Gastroesophageal sphincter (tissue), 4 donors: ENCODE data around the gene RCSD1. TPM values are rescaled to one million over a fixed set of nuclear protein-coding genes. Genes with fewer than 3 reads are reported as not detected.

Source experiments
- ATAC-seq: fragments of 150-250 bp; one replicate; pipeline ENCODE4 v1.9.1; 2016; ENCODE audit warnings: mild to moderate bottlenecking, moderate library complexity
- H3K27ac ChIP-seq, 4 donors: fragments of 200-600 bp; sonication (generic) in 3 of 4; 1 replicate in 3 of 4; 2 replicates in 1 of 4; pipeline ENCODE4 v1.5.1; 2016 to 2019
- H3K27me3 ChIP-seq: fragments of 200-600 bp; sonication (generic); one replicate; pipeline ENCODE4 v1.5.1; 2019
- H3K36me3 ChIP-seq, 2 donors: fragments of 200-600 bp; sonication (generic); one replicate each; pipeline ENCODE4 v1.5.1; 2019; ENCODE audit warnings: control low read depth in 1 of 2
- H3K4me1 ChIP-seq, 3 donors: fragments of 200-600 bp; sonication (generic); 1 replicate in 2 of 3; 2 replicates in 1 of 3; pipeline ENCODE4 v1.5.1; 2016 to 2019; ENCODE audit warnings: control low read depth in 2 of 3
- H3K4me3 ChIP-seq, 2 donors: fragments of 200-600 bp; sonication (generic); one replicate each; pipeline ENCODE4 v1.5.1; 2019; ENCODE audit warnings: mild to moderate bottlenecking in 1 of 2, moderate library complexity in 1 of 2
- H3K9me3 ChIP-seq, 3 donors: fragments of 200-600 bp; sonication (generic); one replicate each; pipeline ENCODE4 v1.5.1; 2017 to 2019; ENCODE audit warnings: control low read depth in 2 of 3
- CTCF ChIP-seq, 4 experiments: fragments of 200-600 bp in 2 of 4; fragments of 450-650 bp in 2 of 4; sonication (generic) in 1 of 4; IDR thresholded peaks; one replicate each; pipeline ENCODE4 v1.5.1; 2017 to 2019; ENCODE audit warnings: antibody characterized with exemption in 4 of 4, mild to moderate bottlenecking in 2 of 4, moderate library complexity in 2 of 4
- EP300 ChIP-seq: sonication (generic); formaldehyde crosslinking; IDR thresholded peaks from one replicate; pipeline ENCODE4 v1.6.1; 2017; ENCODE audit warnings: antibody characterized with exemption, mild to moderate bottlenecking
- POLR2A ChIP-seq, 2 donors: fragments of 450-650 bp; IDR thresholded peaks; one replicate each; pipeline ENCODE4 v1.6.1; 2017; ENCODE audit warnings: antibody characterized with exemption in 2 of 2, mild to moderate bottlenecking in 2 of 2, moderate library complexity in 1 of 2
- POLR2AphosphoS5 ChIP-seq: sonication (generic); formaldehyde crosslinking; IDR thresholded peaks from one replicate; pipeline ENCODE4 v1.6.1; 2017; ENCODE audit warnings: antibody characterized with exemption
- WGBS, 2 donors: methylation state at CpG; one replicate each; pipeline ENCODE4 v1.1.5; 2018; ENCODE audit warnings: low coverage in 1 of 2; 5-methylcytosine and 5-hydroxymethylcytosine counted together
- total RNA-seq, 4 donors: library from RNA; depleted of rRNA; stranded (reverse); fragments of >200 nt; gene quantifications; one replicate each; pipeline ENCODE4 v1.1.0, GENCODE V29; 2016

RCSD1 gene
- total RNA-seq, 4 donors from 2014 or later: 14.5 to 20.6 (median 17.3) TPM

- H3K9me3 ChIP-seq: no peaks in the 10 kb centered on the region
- ATAC-seq: no peak
- no peaks in the 10 kb centered on the region for H3K27me3 ChIP-seq
- TF ChIP-seq CTCF (IDR thresholded peaks at IDR 0.05): no peak
- no peak for TF ChIP-seq POLR2A (IDR thresholded peaks at IDR 0.05)
- TF ChIP-seq EP300: no peak
- TF ChIP-seq POLR2AphosphoS5: no peak
- H3K4me3 ChIP-seq: no peak overlapping the region
- H3K27ac ChIP-seq: no peak overlapping the region
- WGBS, 2 donors: 85% methylated on average over 4 of the region's 4 CpGs; no CpG with 5 or more reads in 1 of the 2 donors
- peaks cover 0 to 16% (median 0%) of the 10 kb centered on the region in 3 donors for H3K4me1 ChIP-seq
- no peaks in the 10 kb centered on the region for H3K36me3 ChIP-seq
Observed at GRCh38 chr1:167621780-167622313, 8.2 kb upstream of the RCSD1 start.

- Histone ChIP-seq H3K27ac (no peak overlapping the region), H3K9me3 (no peaks in the 10 kb centered on the region), H3K4me1 (peaks cover 0 to 12% (median 0%) of the 10 kb centered on the region in 3 donors), H3K27me3 (no peaks in the 10 kb centered on the region), H3K36me3 (no peaks in the 10 kb centered on the region), H3K4me3 (no peak overlapping the region)
- WGBS, 2 donors: 67 to 85% methylated on average over 2 to 3 of the region's 3 CpGs
- ATAC-seq: no peak
- TF ChIP-seq POLR2AphosphoS5 (no peak), CTCF (IDR thresholded peaks at IDR 0.05) (no peak), EP300 (no peak), POLR2A (IDR thresholded peaks at IDR 0.05) (no peak)
Observed at GRCh38 chr1:167623951-167624350, 6.1 kb upstream of the RCSD1 start.

- WGBS, 2 donors: 86 to 100% methylated on average over 1 to 2 of the region's 2 CpGs
- no peak overlapping the region for H3K27ac ChIP-seq
- ATAC-seq: no peak
- H3K4me1 ChIP-seq: peaks cover 0 to 22% (median 7%) of the 10 kb centered on the region in 3 donors
- H3K36me3 ChIP-seq: no peaks in the 10 kb centered on the region
- H3K9me3 ChIP-seq: no peaks in the 10 kb centered on the region
- no peaks in the 10 kb centered on the region for H3K27me3 ChIP-seq
- no peak overlapping the region for H3K4me3 ChIP-seq
- no peak for TF ChIP-seq CTCF (IDR thresholded peaks at IDR 0.05)
- TF ChIP-seq EP300: no peak
- TF ChIP-seq POLR2A (IDR thresholded peaks at IDR 0.05): no peak
- no peak for TF ChIP-seq POLR2AphosphoS5
Observed at GRCh38 chr1:167625040-167625823, 4.8 kb upstream of the RCSD1 start.

GRCh38 chr1:167627615-167627864, 2.5 kb upstream of the RCSD1 start:
- peak overlapping the region in 3 of 4 donors; percentile 9 to 89 (median 44) for H3K27ac ChIP-seq
- no peaks in the 10 kb centered on the region for H3K36me3 ChIP-seq
- TF ChIP-seq POLR2AphosphoS5 (no peak), POLR2A (IDR thresholded peaks at IDR 0.05) (no peak), CTCF (IDR thresholded peaks at IDR 0.05) (no peak), EP300 (no peak)
- H3K4me1 ChIP-seq: peaks cover 0 to 44% (median 13%) of the 10 kb centered on the region in 3 donors
- 58 to 67% methylated on average over 1 to 2 of the region's 3 CpGs for WGBS, 2 donors
- no peaks in the 10 kb centered on the region for H3K9me3 ChIP-seq
- ATAC-seq: no peak
- no peak overlapping the region for H3K4me3 ChIP-seq
- no peaks in the 10 kb centered on the region for H3K27me3 ChIP-seq
